OCI-LY3 (cell line): ENCODE measurements around the gene C1QTNF9.
"Not testable (repeated sequence)": the region's sequence is repeated elsewhere in the genome, so short reads cannot be mapped to it uniquely, and the experiment has no call there.

Experiments used
- H2AFZ ChIP-seq: fragments of 200-600, 300-600 bp; shearing (Covaris generic); 2 replicates; pipeline ENCODE4 v1.6.0; 2014; ENCODE audit warnings: antibody characterized with exemption, low read depth, low read length
- H3K27ac ChIP-seq: fragments of 200-600, 300-600 bp; sonication (generic); 2 replicates; pipeline ENCODE4 v1.5.1; 2014; ENCODE audit warnings: mild to moderate bottlenecking, low read length, moderate library complexity, mixed read lengths
- H3K27me3 ChIP-seq: fragments of 200-600, 300-600 bp; sonication (generic); 2 replicates; pipeline ENCODE4 v1.6.1; 2014; ENCODE audit warnings: low read depth, low read length, mixed read lengths
- H3K36me3 ChIP-seq: fragments of 200-600, 300-600 bp; sonication (generic); replicated peaks from 2 replicates; pipeline ENCODE3; 2014; ENCODE audit warnings: low read depth, low read length, mixed read lengths
- H3K4me1 ChIP-seq: fragments of 300-600, 200-600 bp; sonication (generic); 2 replicates; pipeline ENCODE4 v1.6.1; 2014; ENCODE audit warnings: low read length, mixed read lengths
- H3K4me2 ChIP-seq: fragments of 200-600, 300-600 bp; sonication (generic); 2 replicates; pipeline ENCODE4 v1.6.1; 2014; ENCODE audit warnings: low read length, mixed read lengths
- H3K4me3 ChIP-seq: fragments of 300-600, 200-600 bp; sonication (generic); 2 replicates; pipeline ENCODE4 v1.5.1; 2014; ENCODE audit warnings: antibody characterized with exemption, mild to moderate bottlenecking, low read length, moderate library complexity
- H3K79me2 ChIP-seq: fragments of 300-600, 200-600 bp; shearing (Covaris generic); 2 replicates; pipeline ENCODE4 v1.6.1; 2014; ENCODE audit warnings: mild to moderate bottlenecking, low read length, mixed read lengths
- H3K9ac ChIP-seq: fragments of 300-600, 200-600 bp; shearing (Covaris generic); 2 replicates; pipeline ENCODE4 v1.6.0; 2014; ENCODE audit warnings: mild to moderate bottlenecking, low read length, moderate library complexity
- H3K9me3 ChIP-seq: fragments of 200-600, 300-600 bp; shearing (Covaris generic); 2 replicates; pipeline ENCODE4 v1.6.1; 2014; ENCODE audit warnings: low read length, mixed read lengths; ENCODE audit not compliant: insufficient read depth
- H4K20me1 ChIP-seq: fragments of 200-600, 300-600 bp; sonication (generic); 2 replicates; pipeline ENCODE4 v1.6.1; 2016; ENCODE audit warnings: low read length, mixed read lengths; ENCODE audit not compliant: insufficient read depth
- EZH2phosphoT487 ChIP-seq: fragments of 200-600 bp; shearing (Covaris generic); IDR thresholded peaks from 2 replicates; pipeline ENCODE4 v1.6.1; 2018; ENCODE audit warnings: antibody characterized with exemption, mixed run types, low read depth
- TF ChIP-seq, protein P1 (sequence below): fragments of 200-600, 300-600 bp; sonication (generic); IDR thresholded peaks from 2 replicates; pipeline ENCODE4 v1.5.1; 2014; ENCODE audit warnings: antibody characterized with exemption, low read length, low read depth

Gene C1QTNF9

DNA sequence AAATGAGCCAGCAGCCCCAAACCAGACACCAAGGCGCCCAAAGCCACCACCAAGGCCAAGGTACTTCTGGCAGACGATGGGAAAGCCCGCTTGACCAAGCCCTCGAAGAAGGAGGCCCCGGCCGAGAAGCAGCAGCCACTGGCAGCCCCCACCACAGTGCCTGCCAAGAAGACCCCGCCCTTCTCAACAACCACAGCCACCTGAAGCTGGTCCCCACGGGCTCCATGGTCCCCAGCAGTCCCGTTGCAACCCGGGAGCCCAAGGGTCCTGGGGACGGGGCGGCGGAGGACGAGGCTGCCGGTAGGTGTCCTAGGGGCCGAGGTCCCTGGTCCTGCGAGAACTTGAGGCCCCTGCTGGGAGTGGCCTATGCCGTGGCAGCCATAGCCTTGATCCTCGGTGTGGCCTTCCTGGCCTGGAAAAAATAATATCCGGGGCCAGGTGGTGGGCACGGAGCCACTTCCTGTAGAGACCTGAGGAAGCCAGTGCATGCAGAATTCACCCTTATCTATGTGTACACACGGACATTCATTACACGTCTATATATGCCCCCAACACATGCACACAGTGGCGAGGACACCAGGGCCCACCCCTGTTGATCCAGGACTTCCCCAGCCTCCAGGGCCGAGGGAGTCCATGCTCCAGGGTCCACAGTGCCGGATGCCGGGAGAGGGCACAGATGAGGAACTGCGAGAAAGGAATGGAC, 13.8 kb downstream of the C1QTNF9 start:
- Histone ChIP-seq H3K9me3 (no peaks in the 10 kb centered on the region), H3K36me3 (no peaks in the 10 kb centered on the region)

DNA sequence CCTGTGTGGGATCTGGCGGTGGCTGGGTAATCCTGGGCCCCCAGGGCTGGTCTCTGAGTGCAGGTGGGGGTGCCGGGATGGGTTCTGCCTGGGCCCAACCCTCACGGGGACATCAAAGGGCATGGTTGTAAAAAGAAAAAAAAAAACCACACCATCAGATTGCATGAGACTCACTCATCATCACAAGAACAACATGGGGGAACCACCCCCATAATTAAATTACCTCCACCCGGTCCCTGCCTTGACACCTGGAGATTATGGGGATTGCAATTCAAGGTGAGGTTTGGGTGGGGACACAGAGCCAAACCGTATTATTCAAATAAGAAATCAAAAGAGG, 14.3 kb downstream of the C1QTNF9 start:
- H4K20me1 ChIP-seq, result no peaks in the 10 kb centered on the region
- peak overlapping the region; percentile 20 for H3K4me2 ChIP-seq
- no peaks in the 10 kb centered on the region for H3K9me3 ChIP-seq
- H3K36me3 ChIP-seq, result no peaks in the 10 kb centered on the region
- H2AFZ ChIP-seq, result no peak overlapping the region
- no peak overlapping the region for H3K4me3 ChIP-seq
- no peak overlapping the region for H3K27ac ChIP-seq
- no peaks in the 10 kb centered on the region for H3K27me3 ChIP-seq
- TF ChIP-seq, protein P1, sequence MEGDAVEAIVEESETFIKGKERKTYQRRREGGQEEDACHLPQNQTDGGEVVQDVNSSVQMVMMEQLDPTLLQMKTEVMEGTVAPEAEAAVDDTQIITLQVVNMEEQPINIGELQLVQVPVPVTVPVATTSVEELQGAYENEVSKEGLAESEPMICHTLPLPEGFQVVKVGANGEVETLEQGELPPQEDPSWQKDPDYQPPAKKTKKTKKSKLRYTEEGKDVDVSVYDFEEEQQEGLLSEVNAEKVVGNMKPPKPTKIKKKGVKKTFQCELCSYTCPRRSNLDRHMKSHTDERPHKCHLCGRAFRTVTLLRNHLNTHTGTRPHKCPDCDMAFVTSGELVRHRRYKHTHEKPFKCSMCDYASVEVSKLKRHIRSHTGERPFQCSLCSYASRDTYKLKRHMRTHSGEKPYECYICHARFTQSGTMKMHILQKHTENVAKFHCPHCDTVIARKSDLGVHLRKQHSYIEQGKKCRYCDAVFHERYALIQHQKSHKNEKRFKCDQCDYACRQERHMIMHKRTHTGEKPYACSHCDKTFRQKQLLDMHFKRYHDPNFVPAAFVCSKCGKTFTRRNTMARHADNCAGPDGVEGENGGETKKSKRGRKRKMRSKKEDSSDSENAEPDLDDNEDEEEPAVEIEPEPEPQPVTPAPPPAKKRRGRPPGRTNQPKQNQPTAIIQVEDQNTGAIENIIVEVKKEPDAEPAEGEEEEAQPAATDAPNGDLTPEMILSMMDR, result no peak
- TF ChIP-seq EZH2phosphoT487, result no peak
- H3K9ac ChIP-seq, result no peak overlapping the region
- no peaks in the 10 kb centered on the region for H3K79me2 ChIP-seq
- H3K4me1 ChIP-seq, result peaks cover 10% of the 10 kb centered on the region

More for the DNA sequence above, 13.8 kb downstream of the C1QTNF9 start:
- H4K20me1 ChIP-seq, result no peaks in the 10 kb centered on the region
- H3K27ac ChIP-seq, result no peak overlapping the region
- H3K4me1 ChIP-seq, result peaks cover 10% of the 10 kb centered on the region
- no peaks in the 10 kb centered on the region for H3K79me2 ChIP-seq
- H3K4me2 ChIP-seq, result peak overlapping the region; percentile 20
- H3K4me3 ChIP-seq, result no peak overlapping the region
- no peak overlapping the region for H2AFZ ChIP-seq
- no peak overlapping the region for H3K9ac ChIP-seq
- TF ChIP-seq EZH2phosphoT487, result no peak
- TF ChIP-seq, protein P1, result no peak
- H3K27me3 ChIP-seq, result no peaks in the 10 kb centered on the region

DNA sequence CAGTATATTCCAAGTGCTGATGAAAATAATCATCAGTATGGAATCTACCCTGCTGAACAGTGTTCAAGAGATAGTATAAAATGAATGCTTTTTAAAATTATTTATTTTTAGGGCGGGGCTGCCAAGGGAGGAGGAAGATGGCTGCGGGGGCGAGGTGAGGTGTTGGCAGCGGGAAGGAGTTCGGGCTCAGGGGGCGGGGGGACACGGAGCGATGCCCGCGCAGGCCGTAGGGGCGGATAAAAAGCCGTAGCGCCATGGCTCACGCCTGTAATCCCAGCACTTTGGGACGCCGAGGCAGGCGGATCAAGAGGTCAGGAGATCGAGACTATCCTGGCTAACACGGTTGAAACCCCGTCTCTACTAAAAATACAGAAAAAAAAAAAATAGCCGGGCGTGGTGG, 18.2 kb downstream of the C1QTNF9 start:
- not testable (repeated sequence) for H2AFZ ChIP-seq, H3K36me3 ChIP-seq, H4K20me1 ChIP-seq, H3K9ac ChIP-seq, H3K4me3 ChIP-seq, H3K27ac ChIP-seq, H3K9me3 ChIP-seq, H3K4me2 ChIP-seq, H3K27me3 ChIP-seq, H3K79me2 ChIP-seq
- peaks cover 10% of the 10 kb centered on the region for H3K4me1 ChIP-seq

DNA sequence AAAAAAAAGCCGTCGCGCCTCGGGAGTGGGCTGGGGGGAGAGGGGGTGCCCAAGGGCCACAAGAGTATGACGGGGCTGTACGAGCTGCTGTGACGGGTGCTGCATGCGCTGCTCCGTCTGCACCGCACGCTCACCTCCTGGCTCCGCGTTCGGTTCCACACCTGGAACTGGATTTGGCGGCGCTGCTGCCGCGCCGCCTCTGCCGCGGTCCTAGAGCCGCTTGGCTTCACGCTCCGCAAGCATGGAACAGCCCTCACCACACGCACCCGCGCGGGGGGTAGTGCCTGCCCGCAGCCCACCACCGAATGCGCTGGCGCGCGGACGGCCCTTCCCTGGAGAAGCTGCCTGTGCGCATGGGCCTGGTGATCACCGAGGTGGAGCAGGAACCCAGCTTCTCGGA, 18.8 kb downstream of the C1QTNF9 start:
- TF ChIP-seq, protein P1, result no peak
- no peak for TF ChIP-seq EZH2phosphoT487
- H3K4me2 ChIP-seq, result no peak overlapping the region
- no peak overlapping the region for H2AFZ ChIP-seq
- no peak overlapping the region for H3K27ac ChIP-seq
- no peaks in the 10 kb centered on the region for H3K27me3 ChIP-seq
- H3K4me1 ChIP-seq, result peaks cover 10% of the 10 kb centered on the region
- no peak overlapping the region for H3K4me3 ChIP-seq
- no peaks in the 10 kb centered on the region for H3K79me2 ChIP-seq
- H3K9ac ChIP-seq, result no peak overlapping the region
- H3K36me3 ChIP-seq, result no peaks in the 10 kb centered on the region
- H4K20me1 ChIP-seq, result no peaks in the 10 kb centered on the region
- H3K9me3 ChIP-seq, result no peaks in the 10 kb centered on the region

DNA sequence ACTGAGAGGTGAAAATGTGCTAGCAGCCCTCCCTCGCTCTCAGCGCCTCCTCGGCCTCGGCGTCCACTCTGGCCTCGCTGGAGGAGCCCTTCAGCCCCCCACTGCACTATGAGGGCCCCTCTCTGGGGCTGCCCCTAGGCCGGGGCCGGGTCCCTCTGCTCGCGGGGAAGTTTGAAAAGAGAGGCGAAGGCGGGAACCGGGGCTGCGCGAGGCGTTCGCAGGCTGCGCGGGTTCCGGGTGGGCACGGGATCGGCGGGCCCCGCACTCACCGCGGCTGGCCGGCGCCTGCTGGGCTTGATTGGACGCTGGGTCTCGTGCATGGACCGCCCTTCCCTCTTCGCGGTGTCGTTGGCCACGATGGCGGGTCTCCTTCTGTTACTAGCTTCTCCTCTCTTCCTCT, 29.3 kb downstream of the C1QTNF9 start:
- no peaks in the 10 kb centered on the region for H3K79me2 ChIP-seq
- H2AFZ ChIP-seq, result no peak overlapping the region
- H3K27ac ChIP-seq, result no peak overlapping the region
- no peaks in the 10 kb centered on the region for H3K36me3 ChIP-seq
- no peaks in the 10 kb centered on the region for H4K20me1 ChIP-seq
- no peak overlapping the region for H3K4me2 ChIP-seq
- no peak for TF ChIP-seq EZH2phosphoT487
- TF ChIP-seq, protein P1, result no peak
- no peaks in the 10 kb centered on the region for H3K27me3 ChIP-seq
- H3K9me3 ChIP-seq, result no peaks in the 10 kb centered on the region
- H3K4me3 ChIP-seq, result no peak overlapping the region
- H3K4me1 ChIP-seq, result no peaks in the 10 kb centered on the region
- H3K9ac ChIP-seq, result no peak overlapping the region
